ENCODE data around the gene IRGQ.

Gene IRGQ

GRCh38 chr19:43596842-43597461 lies 1.0 kb upstream of the IRGQ start (continued):
- TF ChIP-seq ZFP37 (tag by site-specific recombination; IDR thresholded peaks at IDR 0.05) (no peak), HIC1 (tag by site-specific recombination; IDR thresholded peaks at IDR 0.05) (no peak), BCL11A (tag by site-specific recombination; IDR thresholded peaks at IDR 0.05; ENCODE audit: low read depth) (0 out of 2 replicates have a peak, but pooled peaks have one; percentile 51), ZNF561 (tag by site-specific recombination; IDR thresholded peaks at IDR 0.05; ENCODE audit: borderline replicate concordance) (no peak), ZNF600 (tag by site-specific recombination; IDR thresholded peaks at IDR 0.05) (no peak), ZBTB10 (tag by site-specific recombination; IDR thresholded peaks at IDR 0.05) (peak; percentile 16; the same call in 1 of the 2 replicates), ZNF221 (tag by site-specific recombination; IDR thresholded peaks at IDR 0.05; ENCODE audit: borderline replicate concordance) (no peak), ZNF785 (tag by site-specific recombination; IDR thresholded peaks at IDR 0.05) (no peak), BCL11B (tag by site-specific recombination; IDR thresholded peaks at IDR 0.05; ENCODE audit: low read depth) (peak; percentile 82; the same call in 1 of the 2 replicates)

- peaks cover 24% of the 10 kb centered on the region for H3K4me1 ChIP-seq (ENCODE audit: control insufficient read depth, insufficient read depth, low read length)
- peak overlapping the region; percentile 45 for H3K4me3 ChIP-seq (ENCODE audit: low read depth, low read length)
- ChIA-PET POLR2A (interaction anchor here (0.7 to 4.1 kb wide), 37 partner anchors 9 to 617 kb away, joined by 3 to 49 read pairs (median 4); partner anchors contain the start of genes PHLDB3, PINLYP, SMG9 and XRCC1), CTCF (interaction anchor here (0.7 to 6.1 kb wide), 26 partner anchors 9 to 214 kb away, joined by 3 to 91 read pairs (median 6); partner anchors contain the start of gene XRCC1)
- H3K27ac ChIP-seq (ENCODE audit: extremely low read depth, low read depth, low read length), result peak overlapping the region; percentile 95
- H3K9me3 ChIP-seq (ENCODE audit: control insufficient read depth, insufficient read depth, low read depth, low read length), result no peaks in the 10 kb centered on the region
- H3K36me3 ChIP-seq (ENCODE audit: control insufficient read depth in 2 of 2, insufficient read depth in 1 of 2, low read length in 2 of 2), result peaks cover 52 to 70% of the 10 kb centered on the region in 2 experiments
- 0 out of 2 replicates have a peak, but pooled peaks have one; percentile 39 for TF ChIP-seq ZNF580 (tag by site-specific recombination; IDR thresholded peaks at IDR 0.05)
- TF ChIP-seq ZBTB44 (tag by site-specific recombination; IDR thresholded peaks at IDR 0.05), result peak; percentile 67; the same call in 1 of the 2 replicates
- TF ChIP-seq ZNF792 (tag by site-specific recombination; IDR thresholded peaks at IDR 0.05), result peak; percentile 37; the same call in 1 of the 2 replicates
- TF ChIP-seq ZNF660 (tag by site-specific recombination; IDR thresholded peaks at IDR 0.05), result peak; percentile 68; the same call in 1 of the 2 replicates
- 0 out of 2 replicates have a peak, but pooled peaks have one; percentile 16 for TF ChIP-seq ZSCAN23 (tag by site-specific recombination; IDR thresholded peaks at IDR 0.05)
- TF ChIP-seq ZIC2 (tag by site-specific recombination; IDR thresholded peaks at IDR 0.05), result 0 out of 2 replicates have a peak, but pooled peaks have one; percentile 55
- peak; percentile 31; the same call in 1 of the 2 replicates for TF ChIP-seq ZSCAN4 (tag by site-specific recombination; IDR thresholded peaks at IDR 0.05)
- peak; percentile 57; the same call in 1 of the 2 replicates for TF ChIP-seq ZBTB7A (tag by site-specific recombination; IDR thresholded peaks at IDR 0.05; ENCODE audit: low read depth)
- no peak for TF ChIP-seq ATF2 (tag by site-specific recombination; IDR thresholded peaks at IDR 0.05; ENCODE audit: low read depth)
- TF ChIP-seq ZNF10 (tag by site-specific recombination; IDR thresholded peaks at IDR 0.05), result peak; percentile 69; the same call in 1 of the 2 replicates
- TF ChIP-seq KLF17 (tag by site-specific recombination; IDR thresholded peaks at IDR 0.05), result peak; percentile 8; the same call in 1 of the 2 replicates
- 0 out of 2 replicates have a peak, but pooled peaks have one; percentile 66 for TF ChIP-seq ZSCAN16 (tag by site-specific recombination; IDR thresholded peaks at IDR 0.05)
- TF ChIP-seq CTCF (tag by site-specific recombination; IDR thresholded peaks at IDR 0.05), result peak; percentile 27; the same call in 1 of the 2 replicates
Measured at GRCh38 chr19:43595605-43595998, 332 bp downstream of the IRGQ start.
